GM18498 (cell line): ENCODE data around the gene TRIM3.
A peak's percentile ranks its signal among the peaks of the same experiment; 100 is the strongest.
"Not testable (repeated sequence)": the region's sequence is repeated elsewhere in the genome, so short reads cannot be mapped to it uniquely, and the experiment has no call there.

Experiments
- ATAC-seq: cut with Tn5 transposase; IDR thresholded peaks from one replicate; pipeline ENCODE4 v1.9.1; 2021; ENCODE audit warnings: mild to moderate bottlenecking, moderate library complexity; ENCODE audit not compliant: unreplicated experiment

The TRIM3 gene

GRCh38 chr11:6473451-6474412, at the start of gene TRIM3:
Gene TRIM3, minus strand, starts transcription at chr11:6473941. Its CDS starts 8,246 bp downstream, at chr11:6465695.
- peak; percentile 85 for ATAC-seq

GRCh38 chr11:6523253-6523652, 49.5 kb upstream of the TRIM3 start:
- no peak for ATAC-seq

GRCh38 chr11:6521946-6522345, 48.2 kb upstream of the TRIM3 start:
- ATAC-seq: not testable (repeated sequence)

- no peak for ATAC-seq
Measured at GRCh38 chr11:6520265-6520664, 46.5 kb upstream of the TRIM3 start.

GRCh38 chr11:6516865-6517264, 43.1 kb upstream of the TRIM3 start:
- ATAC-seq: no peak

GRCh38 chr11:6505577-6506240, 32.0 kb upstream of the TRIM3 start:
- no peak for ATAC-seq

GRCh38 chr11:6504166-6504565, 30.4 kb upstream of the TRIM3 start:
- ATAC-seq: no peak

- no peak for ATAC-seq
Measured at GRCh38 chr11:6502382-6502781, 28.6 kb upstream of the TRIM3 start.

- ATAC-seq: no peak
Measured at GRCh38 chr11:6498544-6498943, 24.8 kb upstream of the TRIM3 start.

GRCh38 chr11:6498121-6498520, 24.4 kb upstream of the TRIM3 start:
- no peak for ATAC-seq

- ATAC-seq: no peak
Measured at GRCh38 chr11:6497069-6497839, 23.5 kb upstream of the TRIM3 start, which contains the start of gene DNHD1. Gene DNHD1, plus strand, starts transcription at chr11:6497280. Its CDS starts 936 bp downstream, at chr11:6498216.

GRCh38 chr11:6489306-6489705, 15.6 kb upstream of the TRIM3 start:
- no peak for ATAC-seq

- no peak for ATAC-seq
Measured at GRCh38 chr11:6488821-6489220, 15.1 kb upstream of the TRIM3 start.

GRCh38 chr11:6488342-6488741, 14.6 kb upstream of the TRIM3 start:
- no peak for ATAC-seq

GRCh38 chr11:6486938-6487337, 13.2 kb upstream of the TRIM3 start:
- ATAC-seq: no peak

GRCh38 chr11:6486256-6486655, 12.5 kb upstream of the TRIM3 start:
- ATAC-seq: no peak

GRCh38 chr11:6485661-6486060, 11.9 kb upstream of the TRIM3 start:
- ATAC-seq: no peak

GRCh38 chr11:6483015-6483414, 9.3 kb upstream of the TRIM3 start:
- no peak for ATAC-seq

- ATAC-seq: no peak
Measured at GRCh38 chr11:6482441-6482840, 8.7 kb upstream of the TRIM3 start.

- ATAC-seq: peak; percentile 1
Measured at GRCh38 chr11:6481924-6482275, 8.2 kb upstream of the TRIM3 start.
